HG03460 (cell line): ENCODE data around the gene IRGM.

Experiments
- ATAC-seq: cut with Tn5 transposase; IDR thresholded peaks from one replicate; pipeline ENCODE4 v1.9.1; 2021; ENCODE audit not compliant: unreplicated experiment

The IRGM gene

GRCh38 chr5:150895431-150896428 lies 49.4 kb downstream of the IRGM start:
- no peak for ATAC-seq
